NCI-H226 (cell line): ENCODE measurements around the gene DDX10.

Experiments used
- DNase-seq: peaks from one replicate; pipeline ENCODE4 v3.0.0-alpha.2; 2015

DDX10 gene

DNA sequence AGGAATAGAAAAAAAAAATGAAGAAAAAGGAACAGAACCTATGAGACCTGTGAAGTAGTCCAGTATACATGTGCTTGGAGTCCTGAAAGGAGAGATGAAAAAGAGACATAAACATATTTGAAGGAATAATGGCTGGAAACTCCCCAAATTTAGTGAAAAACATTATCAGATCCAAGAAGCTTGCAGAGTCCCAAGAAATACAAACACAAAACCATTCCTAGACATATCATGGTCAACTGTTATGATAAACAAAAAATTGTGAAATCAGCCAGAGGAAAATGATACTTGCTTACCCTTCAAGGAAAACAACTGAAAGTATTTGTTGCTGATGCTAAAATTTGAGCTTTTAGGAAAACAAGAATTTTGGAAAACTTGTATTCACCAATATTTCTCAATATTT, 250.1 kb downstream of the DDX10 start:
- no peak for DNase-seq

DNA sequence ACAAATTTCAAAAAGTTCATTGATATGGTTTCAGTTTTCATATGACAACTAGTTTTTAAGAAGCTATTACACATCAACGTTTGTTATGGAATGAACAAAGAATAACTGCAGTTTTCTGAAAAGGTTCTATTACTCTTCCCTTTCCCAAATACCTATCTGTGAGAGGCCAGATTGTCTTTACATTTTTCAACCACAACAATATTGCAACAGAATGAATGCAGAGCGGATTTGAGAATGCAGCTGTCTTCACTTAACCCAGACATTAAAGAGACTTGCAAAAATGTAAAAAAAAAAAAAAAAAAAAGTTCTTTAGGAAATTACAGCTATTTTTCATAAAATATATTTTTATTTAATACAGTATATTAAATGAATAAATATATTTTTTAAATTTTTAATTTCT, 250.8 kb downstream of the DDX10 start:
- no peak for DNase-seq

DNA sequence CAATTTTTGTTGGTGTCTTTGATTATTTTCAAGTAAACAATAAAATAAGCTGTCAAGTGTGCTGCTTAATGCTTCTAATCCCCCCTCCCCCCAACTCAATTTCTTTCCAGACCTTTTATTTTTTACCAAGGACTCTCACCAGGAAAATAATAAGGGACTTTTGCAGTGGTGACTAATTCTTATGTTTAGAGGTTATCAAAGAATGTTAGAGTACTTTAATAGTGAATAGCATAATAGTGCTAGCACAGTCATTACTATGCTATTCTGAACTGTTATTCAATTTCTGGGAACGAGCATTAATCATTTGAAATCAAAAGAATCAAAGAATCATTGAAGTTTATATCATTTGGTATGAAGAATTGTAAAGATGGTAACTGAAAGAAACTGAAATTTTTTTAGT, 251.4 kb downstream of the DDX10 start:
- DNase-seq: peak; percentile 51

DNA sequence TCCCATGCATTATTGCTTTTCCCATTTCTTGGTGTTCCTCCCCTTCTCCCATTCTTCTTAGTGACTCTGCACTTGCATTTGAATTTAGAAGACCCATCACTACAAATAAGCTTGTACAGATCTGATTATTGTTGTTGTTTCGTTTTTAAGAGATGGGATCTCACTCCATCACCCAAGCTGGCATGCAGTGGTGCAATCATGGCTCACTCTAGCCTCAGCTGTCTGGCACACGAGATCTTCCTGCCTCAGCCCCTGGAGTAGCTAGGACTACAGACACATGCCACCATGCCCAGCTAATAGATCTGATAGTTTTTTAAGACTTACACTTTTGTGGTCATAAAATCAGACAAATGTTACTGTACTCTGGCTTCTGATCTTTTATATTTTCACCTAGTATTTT, 252.1 kb downstream of the DDX10 start:
- DNase-seq: no peak

DNA sequence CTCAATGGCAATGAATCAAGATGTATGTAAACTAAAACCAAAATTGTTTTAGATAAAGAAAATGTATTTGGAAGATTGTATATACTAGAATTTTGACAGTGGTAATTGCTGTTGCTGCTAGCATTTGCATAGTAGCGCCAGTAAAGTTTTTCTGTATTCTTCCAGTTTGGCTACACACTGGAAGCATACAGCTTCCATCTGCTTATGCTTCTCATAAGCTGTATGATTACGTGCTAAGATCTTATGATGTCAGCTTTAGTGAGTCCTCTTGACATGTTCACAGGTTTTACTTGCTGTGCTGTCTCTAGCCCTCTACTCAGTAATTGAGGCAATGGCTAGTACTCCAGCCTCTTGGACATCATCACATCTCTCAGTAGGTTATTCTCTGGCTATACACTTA, 256.3 kb downstream of the DDX10 start:
- DNase-seq: no peak

DNA sequence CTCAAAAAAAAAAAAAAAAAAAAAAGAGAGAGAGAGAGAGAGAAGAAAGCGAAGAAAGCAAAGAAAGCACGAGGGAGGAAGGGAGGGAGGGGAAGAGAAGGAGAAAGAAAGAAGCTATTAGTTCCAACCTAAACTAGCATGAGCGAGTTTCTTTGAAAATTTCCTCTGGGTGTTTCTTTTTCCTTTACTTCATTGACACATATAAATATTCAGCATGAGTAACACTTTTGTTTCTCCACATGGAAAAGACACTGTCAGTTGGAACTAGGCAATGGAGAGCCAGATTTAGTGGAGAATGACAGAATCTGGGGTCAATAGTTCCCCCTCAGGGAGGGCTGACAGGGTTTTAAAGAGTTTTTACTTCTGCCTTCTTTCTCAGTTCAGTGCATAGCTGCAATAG, 257.4 kb downstream of the DDX10 start:
- no peak for DNase-seq

DNA sequence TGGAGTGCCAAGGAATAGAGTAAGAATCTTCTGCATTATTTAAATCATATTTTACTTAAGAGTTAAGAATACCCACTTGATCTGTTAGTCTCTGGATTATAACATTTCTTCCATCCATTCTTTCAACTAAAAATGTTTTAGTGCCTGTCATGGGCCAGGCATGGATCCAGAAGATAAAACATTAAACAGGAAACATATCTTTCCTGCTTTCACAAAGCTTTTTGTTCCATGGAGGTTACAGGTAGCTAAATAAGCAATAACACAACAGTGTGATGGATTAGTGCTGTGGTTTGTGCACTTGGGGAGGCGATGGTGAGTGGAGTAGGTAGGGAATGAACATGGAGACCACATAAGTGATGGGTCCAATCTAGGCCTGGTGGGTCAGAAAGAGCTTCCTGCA, 258.5 kb downstream of the DDX10 start:
- DNase-seq: peak; percentile 7

DNA sequence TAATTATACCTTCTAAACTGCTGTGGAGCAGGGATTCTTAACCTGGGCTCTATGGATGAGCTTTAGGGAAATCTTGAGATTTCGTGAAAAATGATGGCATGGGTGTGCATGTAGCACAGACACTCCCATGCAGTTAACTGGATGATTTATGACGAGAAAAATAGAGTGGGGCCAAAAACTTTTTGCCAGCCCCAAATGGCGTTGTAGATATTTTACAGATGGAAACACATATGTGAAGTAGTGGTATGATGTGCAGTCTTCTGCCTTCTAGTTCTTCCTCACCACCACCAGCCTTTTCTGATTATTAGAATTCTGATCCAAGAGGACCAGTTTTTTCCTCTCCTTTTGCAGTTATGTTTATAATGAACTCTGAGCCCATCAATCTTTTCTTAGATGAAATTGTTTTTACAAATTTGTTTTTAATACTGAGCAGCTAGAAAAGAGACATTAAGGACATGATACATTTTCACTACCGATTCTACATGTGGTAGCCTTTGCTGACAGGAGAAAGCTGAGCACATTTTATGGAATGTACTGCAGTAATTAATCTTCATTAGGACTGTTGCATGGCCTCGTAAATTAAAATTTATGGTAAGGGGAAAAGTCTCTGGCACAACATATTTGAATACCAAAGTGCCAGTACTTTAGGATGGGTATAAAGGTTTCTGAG, 261.4 kb downstream of the DDX10 start:
- no peak for DNase-seq

DNA sequence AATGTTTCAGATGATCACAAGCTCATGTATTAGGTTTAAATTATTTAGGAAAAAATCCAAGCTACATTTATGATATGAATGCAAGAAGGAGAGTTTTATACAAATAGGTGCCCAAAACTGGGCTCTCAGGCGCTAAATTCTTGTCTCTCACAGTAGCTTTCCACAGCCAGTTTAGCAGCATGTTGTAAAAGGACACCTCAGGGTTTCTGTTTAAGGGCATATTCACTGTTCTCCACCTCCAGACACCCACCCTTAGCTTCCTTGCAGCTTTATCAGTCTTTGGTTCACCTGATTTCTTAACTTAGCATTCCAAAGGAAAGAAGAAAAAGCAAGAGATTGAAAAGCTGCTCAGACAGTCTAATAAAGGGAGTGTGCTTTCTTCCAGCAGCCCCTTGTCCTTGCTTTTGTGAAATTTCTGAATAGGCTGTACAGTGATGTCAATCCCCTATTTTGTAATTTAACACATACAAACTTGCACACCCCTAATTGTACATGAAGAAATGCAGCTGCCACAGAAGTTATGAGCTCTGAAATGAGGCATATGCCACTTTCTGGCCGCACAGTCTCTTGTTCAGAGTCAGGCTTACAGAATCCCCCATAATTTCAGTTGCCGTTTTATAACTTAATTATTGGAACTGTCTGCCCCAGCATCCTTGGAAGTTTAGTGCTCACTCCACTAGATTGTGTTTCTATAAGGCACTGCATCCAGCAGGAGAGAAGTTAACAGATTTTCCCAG, 262.1 kb downstream of the DDX10 start:
- DNase-seq: no peak

DNA sequence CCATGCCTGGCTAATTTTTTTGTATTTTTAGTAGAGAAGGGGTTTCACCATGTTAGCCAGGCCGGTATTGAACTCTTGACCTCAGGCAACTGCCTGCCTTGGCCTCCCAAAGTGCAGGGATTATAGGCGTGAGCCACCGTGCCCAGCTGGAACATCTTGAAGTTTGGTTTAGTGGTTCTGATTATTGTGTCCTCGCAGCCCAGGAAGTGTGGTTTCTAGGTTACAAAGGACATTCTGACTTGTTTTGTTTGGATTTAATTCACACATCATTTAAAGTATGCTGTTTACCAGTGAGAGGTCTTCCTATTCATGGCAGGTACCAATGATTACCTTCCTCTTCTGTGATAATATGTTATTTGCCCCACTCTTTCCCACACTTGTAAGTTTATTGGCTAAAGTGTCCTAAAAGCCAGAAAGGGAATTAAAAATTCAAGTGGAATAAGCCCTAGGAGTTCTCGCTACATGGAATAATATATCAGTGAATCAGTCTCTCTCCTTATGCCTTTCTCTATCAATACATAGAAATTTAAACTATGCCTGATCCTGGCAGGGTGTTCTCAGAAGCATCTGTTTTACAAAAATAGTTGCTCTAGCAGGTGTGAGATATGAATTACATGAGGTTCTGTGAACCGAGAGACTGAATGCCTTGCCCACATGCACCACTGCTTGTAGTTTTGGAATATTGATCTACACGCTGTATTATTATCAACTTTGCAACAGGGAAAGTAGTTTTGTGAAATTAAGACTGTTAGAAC, 263.1 kb downstream of the DDX10 start:
- DNase-seq: no peak

DNA sequence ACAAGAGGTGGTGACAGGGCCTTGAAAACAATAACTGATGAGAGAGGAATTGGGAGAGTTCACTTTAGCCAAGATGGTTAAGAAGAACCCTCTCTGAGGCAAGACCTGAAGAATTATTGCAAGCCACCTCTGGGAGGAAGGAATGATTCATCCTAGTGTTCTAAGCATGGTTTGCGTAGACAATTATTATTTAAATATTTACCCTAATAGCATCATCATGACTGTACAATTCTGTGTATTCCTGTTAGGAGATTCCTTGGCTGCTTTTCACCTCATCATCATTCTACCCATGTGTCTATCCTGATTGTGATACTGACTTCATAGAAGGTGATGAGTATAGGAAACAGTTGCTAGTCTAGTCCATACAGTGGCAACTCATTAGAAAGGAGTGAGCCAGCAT, 264.4 kb downstream of the DDX10 start:
- DNase-seq: peak; percentile 93

DNA sequence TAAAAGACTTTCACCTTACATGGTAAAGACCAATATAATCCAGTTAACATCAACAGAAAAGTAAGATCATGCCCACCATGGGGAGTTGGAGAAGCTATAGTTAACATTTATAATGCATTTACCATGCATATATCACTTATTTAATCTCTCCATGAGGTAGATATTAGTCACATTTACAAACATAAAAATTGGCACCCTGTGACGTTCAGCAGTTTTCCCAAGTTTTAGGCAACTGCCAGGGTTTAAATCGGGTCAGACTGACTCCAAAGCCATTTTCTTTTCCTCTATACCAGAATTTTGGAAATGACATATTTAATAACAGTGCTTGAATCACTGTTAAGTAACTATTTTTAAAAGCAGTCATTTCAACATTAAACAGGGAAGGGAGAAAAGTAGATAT, 266.3 kb downstream of the DDX10 start:
- DNase-seq: no peak

DNA sequence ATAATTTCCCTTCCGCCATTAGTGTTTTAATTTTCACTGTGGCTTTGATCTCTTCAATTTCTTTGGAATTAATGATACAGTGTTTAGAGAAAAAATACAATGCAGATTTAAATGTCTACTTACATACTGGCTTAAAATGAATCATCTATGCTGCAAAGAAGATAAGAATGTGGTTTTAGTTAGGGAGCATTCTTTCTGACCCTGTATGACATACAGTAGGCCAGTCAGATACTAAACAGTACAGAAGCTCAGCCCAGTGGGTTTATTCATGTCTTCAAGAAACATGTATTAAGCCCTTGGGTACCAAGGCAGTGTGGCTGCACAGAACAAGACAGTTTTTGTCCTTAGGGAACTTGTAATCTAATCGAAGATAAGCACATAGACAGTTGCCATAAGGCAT, 268.8 kb downstream of the DDX10 start:
- DNase-seq: peak; percentile 77

DNA sequence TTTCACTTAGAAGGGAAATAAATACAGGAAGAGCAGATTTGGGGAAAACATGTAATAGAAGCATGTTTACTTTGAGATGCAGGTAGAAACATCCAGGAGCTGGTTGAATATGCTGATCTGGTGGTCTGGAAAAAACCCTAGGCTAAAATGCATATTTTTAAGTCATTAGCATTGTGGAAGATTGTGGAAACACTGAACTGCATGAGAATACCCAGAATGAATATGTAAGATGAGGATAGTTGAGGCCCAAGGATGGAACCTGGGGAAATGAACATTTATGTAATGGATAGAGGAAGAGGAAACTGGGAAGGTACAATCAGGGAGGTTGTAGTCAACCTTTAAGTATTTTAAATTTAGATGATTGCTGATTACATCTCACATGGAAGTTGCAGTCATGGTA, 269.4 kb downstream of the DDX10 start:
- DNase-seq: no peak

DNA sequence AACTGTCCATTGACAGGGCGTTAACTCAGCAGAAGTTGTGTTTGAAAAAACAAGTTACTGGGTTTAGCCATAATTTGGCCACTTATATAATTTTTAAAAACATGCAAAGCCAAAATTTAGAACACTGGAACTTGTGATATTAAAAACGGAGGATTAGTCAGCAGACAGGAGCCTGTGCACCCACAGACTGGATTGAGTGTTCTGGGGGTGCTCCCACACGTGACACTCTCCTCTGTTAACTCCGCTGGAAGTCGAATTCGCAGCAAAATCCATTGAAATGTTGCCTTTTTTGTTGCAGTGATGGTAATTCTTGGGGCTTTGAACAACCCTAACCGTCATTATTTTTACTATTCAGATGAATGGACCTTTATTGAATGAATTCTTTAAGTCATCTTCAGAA, 269.8 kb downstream of the DDX10 start:
- no peak for DNase-seq

DNA sequence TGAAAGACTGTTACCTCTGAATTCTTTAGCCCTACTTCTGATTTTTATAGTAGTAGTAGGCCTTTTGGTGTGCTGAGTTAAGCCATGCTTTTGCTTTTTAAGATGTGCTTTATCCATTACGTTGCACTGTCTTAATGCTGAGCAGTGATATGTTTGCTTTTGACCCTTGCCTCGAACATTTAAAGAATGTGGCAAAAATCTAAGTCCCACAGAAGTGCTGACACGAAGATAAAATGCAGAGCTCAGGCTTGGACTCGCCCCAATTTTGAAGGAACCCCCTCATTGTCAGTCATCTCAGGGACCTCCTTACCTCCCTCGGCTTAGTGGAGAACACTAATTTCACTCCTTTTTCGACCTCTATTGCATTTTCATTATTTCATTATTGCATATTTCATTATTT, 272.9 kb downstream of the DDX10 start:
- no peak for DNase-seq

DNA sequence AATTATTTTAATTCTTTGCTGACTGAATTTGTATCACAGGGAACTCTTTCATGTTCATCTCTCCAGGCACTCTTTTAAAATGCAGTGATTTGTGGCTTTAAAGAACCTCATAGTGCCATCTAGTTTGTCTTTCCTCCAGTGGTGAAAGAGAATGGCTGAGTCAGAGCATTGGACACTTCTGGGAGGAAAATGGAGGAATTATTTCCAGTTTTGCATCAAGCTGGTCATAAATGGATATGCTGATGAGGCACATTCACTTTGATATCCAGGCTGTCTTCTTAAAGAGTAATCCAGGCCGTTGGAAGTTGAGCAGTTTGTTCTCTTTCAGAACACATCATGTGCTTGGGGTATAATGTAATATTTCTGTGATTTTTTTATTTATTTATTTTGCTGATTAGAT, 273.7 kb downstream of the DDX10 start:
- DNase-seq: no peak

DNA sequence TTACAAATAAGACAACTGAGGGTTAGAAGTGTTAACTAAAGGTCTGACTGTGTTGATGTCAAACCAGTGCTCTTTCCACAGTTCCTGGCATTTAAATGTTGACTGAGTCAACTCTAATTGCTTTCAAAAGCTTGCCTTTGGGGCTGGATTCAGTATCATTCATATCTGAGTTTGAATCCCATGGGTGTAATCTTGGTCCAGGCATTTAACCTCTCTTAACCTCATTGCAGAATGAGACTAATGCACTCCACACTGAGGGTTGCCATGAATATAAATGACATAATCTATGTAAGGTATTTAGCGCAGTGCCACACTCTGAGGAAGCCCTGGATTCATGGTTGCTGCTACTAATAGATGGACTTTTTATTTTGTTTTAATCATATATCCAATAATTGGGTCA, 274.3 kb downstream of the DDX10 start:
- DNase-seq: no peak

DNA sequence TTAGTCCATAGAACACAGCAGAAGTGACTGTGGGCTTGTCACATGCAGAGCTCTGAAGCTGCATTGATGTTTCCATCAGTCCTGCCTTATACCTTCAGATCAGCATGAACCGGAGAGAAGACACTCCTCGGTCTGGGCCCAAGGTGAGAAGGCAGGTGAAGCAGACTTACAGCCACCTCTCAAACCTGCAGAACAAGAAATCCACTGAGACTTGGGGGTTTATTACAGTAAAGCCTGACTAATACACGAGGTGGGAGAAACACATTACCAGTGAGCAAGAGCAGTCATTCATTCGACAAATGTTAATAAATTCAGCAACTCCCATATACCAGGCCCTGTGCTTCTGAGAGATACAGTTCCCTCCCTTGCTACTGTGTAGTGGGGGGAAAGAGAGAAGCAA, 279.0 kb downstream of the DDX10 start:
- no peak for DNase-seq

DNA sequence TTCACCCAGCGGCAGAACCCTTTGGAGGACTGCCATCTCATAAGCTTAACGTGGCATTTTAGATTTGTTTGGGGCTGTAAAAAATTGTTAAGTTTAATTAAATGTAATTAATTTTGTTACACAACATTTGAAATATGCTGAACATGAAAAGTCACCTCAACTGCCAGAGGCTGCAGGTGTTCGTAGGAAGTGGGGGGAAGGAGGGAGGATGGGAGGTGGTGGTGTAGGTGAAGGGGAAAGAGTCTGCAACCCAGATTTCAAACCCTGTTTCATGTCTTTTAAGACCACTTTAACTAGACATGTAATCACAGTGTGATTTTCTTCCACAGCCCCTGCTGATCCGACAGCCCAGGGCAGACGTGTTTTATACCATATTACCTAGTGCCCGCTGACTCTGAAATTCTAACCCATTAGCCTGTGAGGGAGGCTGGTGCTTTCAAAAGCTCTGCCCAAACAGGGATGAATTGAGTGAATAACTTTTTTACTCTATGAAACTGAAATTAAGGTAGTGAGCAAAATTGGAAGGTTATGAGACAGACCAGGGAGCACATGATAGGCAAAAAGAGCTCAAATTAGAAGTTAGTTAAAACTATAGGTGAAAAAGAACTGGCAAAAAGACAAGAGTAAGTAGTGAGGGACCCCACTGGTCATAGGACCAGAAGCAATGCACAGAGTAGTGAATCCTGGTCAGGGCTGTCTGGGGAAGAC, 279.8 kb downstream of the DDX10 start:
- DNase-seq: no peak

DNA sequence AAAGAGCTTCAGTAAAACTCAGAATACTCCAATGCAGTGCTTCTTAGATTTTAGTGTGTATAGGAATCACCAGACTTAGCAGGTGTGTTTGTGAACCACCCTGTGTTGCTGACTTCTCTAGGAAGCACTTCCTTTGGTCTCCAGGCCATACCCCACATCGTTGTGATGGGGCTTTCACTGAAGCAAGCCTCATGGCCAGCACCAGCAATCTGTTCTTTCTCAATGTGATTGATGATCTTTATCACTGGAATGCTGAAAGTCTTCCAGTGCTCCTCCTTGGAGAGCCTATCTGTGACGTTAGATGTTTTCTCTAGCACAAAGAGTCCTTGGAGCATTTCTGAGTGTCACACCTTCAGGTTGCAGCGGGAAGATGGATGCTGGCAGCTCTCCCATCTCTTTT, 280.5 kb downstream of the DDX10 start:
- DNase-seq: no peak

DNA sequence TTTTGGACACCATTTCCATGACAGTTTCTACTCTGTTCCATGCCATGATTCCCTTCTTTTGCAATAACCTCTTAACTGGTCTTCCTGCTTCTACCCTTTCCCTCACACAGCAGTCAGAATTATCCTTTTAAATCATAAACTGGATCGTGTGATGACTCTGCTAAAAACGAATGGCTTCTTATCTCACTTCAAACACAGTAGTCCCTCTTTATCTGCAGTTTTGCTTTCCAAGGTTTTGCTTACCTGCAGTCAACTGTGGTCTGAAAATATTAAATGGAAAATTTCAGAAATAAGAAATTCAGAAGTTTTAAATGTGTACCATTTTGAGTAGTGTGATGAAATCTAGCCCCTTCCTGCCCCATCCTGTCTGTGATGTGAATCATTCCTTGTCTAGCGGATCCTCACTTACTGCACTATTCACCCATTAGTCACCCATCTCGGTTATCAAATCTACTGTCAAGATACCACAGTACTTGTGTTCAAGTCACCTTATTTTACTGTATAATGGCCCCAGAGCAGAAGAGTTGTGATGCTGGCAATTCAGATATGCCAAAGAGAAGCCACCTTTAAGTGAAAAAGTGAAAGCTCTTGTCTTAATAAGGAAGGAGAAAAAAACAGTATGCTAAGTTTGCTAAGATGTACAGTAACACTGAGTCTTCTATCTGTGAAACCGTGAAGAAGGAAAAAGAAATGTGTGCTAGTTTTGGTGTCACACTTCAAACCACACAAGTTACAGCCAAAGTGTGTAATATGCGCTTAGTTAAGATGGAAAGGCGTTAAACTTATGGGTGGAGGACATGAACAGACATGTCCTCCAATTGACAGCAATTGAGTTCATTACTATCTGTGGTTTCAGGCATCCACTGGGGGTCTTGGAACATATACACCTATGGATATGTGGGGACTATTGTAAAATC, 283.0 kb downstream of the DDX10 start:
- peak; percentile 84 for DNase-seq
